Measurements from ENCODE around the gene DDX31. TPM values are rescaled to one million over a fixed set of nuclear protein-coding genes. Genes with fewer than 3 reads are reported as not detected.

DDX31 gene
- total and polyA plus RNA-seq, 9 of the 15 experiments (the other 6 are each of a cell fraction or from before 2014, with no cell fraction given), result 11.9 to 24.6 (median 22.2) TPM

DNA sequence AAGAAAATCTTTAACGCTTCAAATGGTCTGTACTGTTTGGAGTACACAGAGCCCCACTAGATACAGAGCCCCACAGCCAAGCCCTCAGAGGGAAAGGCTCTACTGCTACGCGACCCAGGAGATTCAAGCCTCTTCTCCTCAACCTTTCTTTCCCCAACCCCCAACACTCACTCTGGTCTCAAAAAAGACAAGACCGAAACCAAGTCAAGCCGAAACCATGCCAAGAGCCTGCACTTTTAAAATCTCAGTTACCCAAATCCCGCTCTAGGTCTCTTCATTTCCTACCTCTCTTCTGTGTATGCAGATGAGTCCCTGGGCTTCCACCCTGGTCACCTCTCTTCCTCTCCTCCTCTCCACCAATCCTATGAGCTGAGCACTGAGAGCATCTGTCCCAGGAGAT is 55.5 kb downstream of the DDX31 start:
- Histone ChIP-seq H3K9me1 (ENCODE audit: control insufficient read depth, insufficient read depth, low read length) (no peaks in the 10 kb centered on the region), H3K4me1 (replicated peaks in 1 of 2; ENCODE audit: control insufficient read depth in 2 of 2, insufficient read depth in 2 of 2, low read length in 2 of 2) (no peaks in the 10 kb centered on the region), H4K20me1 (replicated peaks; ENCODE audit: control insufficient read depth, insufficient read depth, low read length) (no peaks in the 10 kb centered on the region), H3K27me3 (ENCODE audit: control insufficient read depth in 2 of 2, insufficient read depth in 2 of 2, low read length in 2 of 2) (no peaks in the 10 kb centered on the region), H3K9ac (ENCODE audit: insufficient read depth in 1 of 2, low read depth in 2 of 2, low read length in 2 of 2) (no peak overlapping the region), H3K36me3 (ENCODE audit: control insufficient read depth, insufficient read depth, low read length) (peaks cover 90% of the 10 kb centered on the region), H3K79me2 (ENCODE audit: control insufficient read depth, insufficient read depth, low read length) (no peaks in the 10 kb centered on the region), H3K4me3 (no peak overlapping the region), H3K9me3 (replicated peaks; ENCODE audit: control insufficient read depth, insufficient read depth, low read depth, low read length) (no peaks in the 10 kb centered on the region), H2AFZ (ENCODE audit: low read depth, low read length) (no peak overlapping the region), H3K27ac (ENCODE audit: extremely low read depth, low read depth, low read length) (no peak overlapping the region), H3K4me2 (ENCODE audit: insufficient read depth, low read length) (no peak overlapping the region)
- no peak for FAIRE-seq
- CTCF ChIA-PET (ENCODE audit: low intra/inter-chr PET ratio), result no interaction called here
- BruUV-seq (replicated peaks), result no TSS peak
- no peak for ATAC-seq
- TF ChIP-seq EHMT2 (IDR thresholded peaks at IDR 0.05) (no peak), ZNF589 (CRISPR knock-in tag; IDR thresholded peaks at IDR 0.05; ENCODE audit: low read depth) (no peak)
- in situ Hi-C loops (cut with MboI), result no loop called here
- intact Hi-C loops (cut with micrococcal nuclease), result no loop called here
- 78% methylated on average over 6 of the region's 6 CpGs for WGBS (ENCODE audit: insufficient coverage, low coverage, missing lambda C conversion rate)
- POLR2A ChIA-PET, result no interaction called here
- no peak for DNase-seq (ENCODE audit: extremely low read depth in 1 of 4, low spot score in 3 of 4)

DNA sequence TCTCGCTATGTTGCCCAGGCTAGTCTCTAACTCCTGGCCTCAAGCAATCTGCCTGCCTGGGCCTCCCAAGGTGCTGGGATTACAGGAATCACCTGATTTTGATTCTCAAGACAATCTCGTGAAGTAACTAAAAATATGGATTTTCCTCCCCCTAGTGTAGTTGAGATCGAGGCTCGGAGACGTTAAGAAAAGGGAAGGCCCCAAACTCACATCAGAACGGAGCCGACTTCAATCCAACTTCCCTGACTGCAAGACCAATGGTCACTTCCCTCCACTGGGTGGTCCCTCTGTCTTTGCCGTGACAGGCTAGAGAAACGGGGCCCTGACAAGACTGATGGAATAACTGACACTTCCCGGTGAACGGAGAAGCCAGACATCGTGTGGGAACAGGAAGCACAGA is 59.1 kb downstream of the DDX31 start:
- Histone ChIP-seq H3K9me1 (ENCODE audit: control insufficient read depth, insufficient read depth, low read length) (no peaks in the 10 kb centered on the region), H3K36me3 (ENCODE audit: control insufficient read depth, insufficient read depth, low read length) (peaks cover 86% of the 10 kb centered on the region), H3K79me2 (ENCODE audit: control insufficient read depth, insufficient read depth, low read length) (no peaks in the 10 kb centered on the region), H3K4me2 (ENCODE audit: insufficient read depth, low read length) (no peak overlapping the region), H3K27ac (ENCODE audit: extremely low read depth, low read depth, low read length) (no peak overlapping the region), H3K4me3 (no peak overlapping the region), H4K20me1 (replicated peaks; ENCODE audit: control insufficient read depth, insufficient read depth, low read length) (no peaks in the 10 kb centered on the region; the same call in 1 of the 2 replicates), H3K4me1 (replicated peaks in 1 of 2; ENCODE audit: control insufficient read depth in 2 of 2, insufficient read depth in 2 of 2, low read length in 2 of 2) (no peaks in the 10 kb centered on the region), H3K9me3 (replicated peaks; ENCODE audit: control insufficient read depth, insufficient read depth, low read depth, low read length) (no peaks in the 10 kb centered on the region), H3K9ac (ENCODE audit: insufficient read depth in 1 of 2, low read depth in 2 of 2, low read length in 2 of 2) (no peak overlapping the region), H2AFZ (ENCODE audit: low read depth, low read length) (no peak overlapping the region), H3K27me3 (ENCODE audit: control insufficient read depth in 2 of 2, insufficient read depth in 2 of 2, low read length in 2 of 2) (no peaks in the 10 kb centered on the region)
- intact Hi-C loops (cut with micrococcal nuclease) (no loop called here), in situ Hi-C loops (cut with MboI) (no loop called here)
- FAIRE-seq (no peak), DNase-seq (ENCODE audit: extremely low read depth in 1 of 4, low spot score in 3 of 4) (no peak), ATAC-seq (no peak)
- TF ChIP-seq TEAD1 (CRISPR knock-in tag; IDR thresholded peaks at IDR 0.05) (no peak), BRD9 (IDR thresholded peaks at IDR 0.05; ENCODE audit: low read depth, partially characterized antibody) (no peak), ZNF778 (CRISPR knock-in tag; IDR thresholded peaks at IDR 0.05) (no peak), RBM14 (IDR thresholded peaks at IDR 0.05; ENCODE audit: borderline replicate concordance, insufficient read depth, low read depth, low read length) (no peak), SAFB (IDR thresholded peaks at IDR 0.05; ENCODE audit: borderline replicate concordance, low read depth, low read length) (no peak), SLC30A9 (CRISPR knock-in tag; IDR thresholded peaks at IDR 0.05) (no peak)
- TF ChIP-seq, protein P1, sequence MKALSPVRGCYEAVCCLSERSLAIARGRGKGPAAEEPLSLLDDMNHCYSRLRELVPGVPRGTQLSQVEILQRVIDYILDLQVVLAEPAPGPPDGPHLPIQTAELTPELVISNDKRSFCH (CRISPR knock-in tag; IDR thresholded peaks at IDR 0.05), result no peak
- TF ChIP-seq, protein P1 (tag; IDR thresholded peaks at IDR 0.05), result no peak
- TF ChIP-seq, protein P2, sequence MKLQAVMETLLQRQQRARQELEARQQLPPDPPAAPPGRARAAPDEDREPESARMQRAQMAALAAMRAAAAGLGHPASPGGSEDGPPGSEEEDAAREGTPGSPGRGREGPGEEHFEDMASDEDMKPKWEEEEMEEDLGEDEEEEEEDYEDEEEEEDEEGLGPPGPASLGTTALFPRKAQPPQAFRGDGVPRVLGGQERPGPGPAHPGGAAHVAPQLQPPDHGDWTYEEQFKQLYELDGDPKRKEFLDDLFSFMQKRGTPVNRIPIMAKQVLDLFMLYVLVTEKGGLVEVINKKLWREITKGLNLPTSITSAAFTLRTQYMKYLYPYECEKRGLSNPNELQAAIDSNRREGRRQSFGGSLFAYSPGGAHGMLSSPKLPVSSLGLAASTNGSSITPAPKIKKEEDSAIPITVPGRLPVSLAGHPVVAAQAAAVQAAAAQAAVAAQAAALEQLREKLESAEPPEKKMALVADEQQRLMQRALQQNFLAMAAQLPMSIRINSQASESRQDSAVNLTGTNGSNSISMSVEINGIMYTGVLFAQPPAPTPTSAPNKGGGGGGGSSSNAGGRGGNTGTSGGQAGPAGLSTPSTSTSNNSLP (IDR thresholded peaks at IDR 0.05; ENCODE audit: borderline replicate concordance, low read depth, low read length), result no peak
- ChIA-PET POLR2A (no interaction called here), CTCF (ENCODE audit: low intra/inter-chr PET ratio) (no interaction called here)
- BruUV-seq (replicated peaks), result no TSS peak
- WGBS (ENCODE audit: insufficient coverage, low coverage, missing lambda C conversion rate), result 93% methylated on average over 8 of the region's 12 CpGs
